GM21390 (cell line): ENCODE measurements around the gene PACS1.
"Not testable (repeated sequence)": the region's sequence is repeated elsewhere in the genome, so short reads cannot be mapped to it uniquely, and the experiment has no call there.

Experiments used
- ATAC-seq: cut with Tn5 transposase; IDR thresholded peaks from one replicate; pipeline ENCODE4 v1.9.1; 2021; ENCODE audit not compliant: unreplicated experiment

The PACS1 gene

GRCh38 chr11:66106786-66107599, 36.9 kb downstream of the PACS1 start:
- ATAC-seq: no peak

GRCh38 chr11:66107600-66108510, 37.8 kb downstream of the PACS1 start:
- ATAC-seq: no peak

- ATAC-seq: no peak
These were observed 39.2 kb downstream of the PACS1 start for GRCh38 chr11:66109294-66109693.

GRCh38 chr11:66111158-66111557, 41.1 kb downstream of the PACS1 start:
- ATAC-seq: no peak

GRCh38 chr11:66112041-66112491, 42.0 kb downstream of the PACS1 start:
- ATAC-seq: no peak

- no peak for ATAC-seq
These were observed 42.8 kb downstream of the PACS1 start for GRCh38 chr11:66112601-66113499.

GRCh38 chr11:66114957-66115356, 44.9 kb downstream of the PACS1 start:
- ATAC-seq: not testable (repeated sequence)

- peak; percentile 67 for ATAC-seq
These were observed 45.7 kb downstream of the PACS1 start for GRCh38 chr11:66115638-66116301.

- ATAC-seq: no peak
These were observed 46.7 kb downstream of the PACS1 start for GRCh38 chr11:66116576-66117361.

- no peak for ATAC-seq
These were observed 48.8 kb downstream of the PACS1 start for GRCh38 chr11:66118847-66119246.

- ATAC-seq: no peak
These were observed 49.5 kb downstream of the PACS1 start for GRCh38 chr11:66119348-66120133.

GRCh38 chr11:66121466-66121865, 51.4 kb downstream of the PACS1 start:
- no peak for ATAC-seq

- ATAC-seq: no peak
These were observed 53.8 kb downstream of the PACS1 start for GRCh38 chr11:66123902-66124301.

GRCh38 chr11:66124564-66124963, 54.5 kb downstream of the PACS1 start:
- ATAC-seq: no peak

GRCh38 chr11:66126064-66126463, 56.0 kb downstream of the PACS1 start:
- ATAC-seq: peak; percentile 47

- ATAC-seq: peak; percentile 45
These were observed 56.9 kb downstream of the PACS1 start for GRCh38 chr11:66126808-66127555.

- ATAC-seq: no peak
These were observed 60.9 kb downstream of the PACS1 start for GRCh38 chr11:66130978-66131377.
